Measurements from ENCODE around the gene NAXD. TPM values are rescaled to one million over a fixed set of nuclear protein-coding genes. Genes with fewer than 3 reads are reported as not detected.

The NAXD gene
- total RNA-seq, 2 experiments from 2014 or later, result 17.4 to 17.8 TPM

- Histone ChIP-seq H3K9me3 (ENCODE audit: control insufficient read depth in 1 of 2, insufficient read depth in 1 of 2, low read length in 2 of 2) (no peaks in the 10 kb centered on the region), H3K4me1 (ENCODE audit: insufficient read depth, low read length) (no peaks in the 10 kb centered on the region), H3K4me3 (ENCODE audit: low read length) (no peak overlapping the region), H3K36me3 (ENCODE audit: insufficient read depth, low read length) (no peaks in the 10 kb centered on the region), H3K27me3 (ENCODE audit: control insufficient read depth in 1 of 2, insufficient read depth in 2 of 2, low read length in 2 of 2) (no peaks in the 10 kb centered on the region), H3K27ac (ENCODE audit: low read depth in 1 of 2, low read length in 2 of 2) (no peak overlapping the region)
- Mint-ChIP-seq H3K36me3 (ENCODE audit: low read depth) (no peaks in the 10 kb centered on the region), H3K27ac (no peak overlapping the region), H3K9me3 (no peaks in the 10 kb centered on the region), H3K27me3 (peaks cover 5% of the 10 kb centered on the region), H3K4me1 (ENCODE audit: low read depth) (no peaks in the 10 kb centered on the region), H3K4me3 (no peak overlapping the region)
- DNase-seq (peak in 4 of 14 experiments; percentile 13 to 65 (median 61)), ATAC-seq (ENCODE audit: poor library complexity) (peak; percentile 60)
- ChIA-PET POLR2A (interaction anchor here (1.2 to 1.5 kb wide), 2 partner anchors 23 to 122 kb away, joined by 3 to 4 read pairs; no protein-coding TSS in a partner anchor), CTCF (interaction anchor here (0.7 kb wide), 1 partner anchor 17 kb away, joined by 4 read pairs; no protein-coding TSS in a partner anchor)
- TF ChIP-seq CTCF (IDR thresholded peaks at IDR 0.05), result peak; percentile 58
- intact Hi-C loops (cut with DNase I, micrococcal nuclease), result loop anchor here in 1 of 2 experiments (1.0 to 10.0 kb wide), 2 partner anchors 226 to 461 kb away; no protein-coding TSS in a partner anchor
These were observed 21.8 kb upstream of the NAXD start for GRCh38 chr13:110593430-110594130.

GRCh38 chr13:110597041-110597689 lies 18.2 kb upstream of the NAXD start:
- Mint-ChIP-seq H3K9me3 (no peaks in the 10 kb centered on the region), H3K27me3 (peaks cover 5% of the 10 kb centered on the region), H3K4me3 (no peak overlapping the region), H3K36me3 (ENCODE audit: low read depth) (no peaks in the 10 kb centered on the region), H3K27ac (no peak overlapping the region), H3K4me1 (ENCODE audit: low read depth) (no peaks in the 10 kb centered on the region)
- intact Hi-C loops (cut with DNase I, micrococcal nuclease), result loop anchor here (5.0 to 10.0 kb wide), 2 partner anchors 220 to 458 kb away; no protein-coding TSS in a partner anchor
- ATAC-seq (ENCODE audit: poor library complexity), result no peak
- DNase-seq, result no peak
- no peak overlapping the region for H3K27ac ChIP-seq (ENCODE audit: low read depth in 1 of 2, low read length in 2 of 2)
- TF ChIP-seq CTCF (IDR thresholded peaks at IDR 0.05), result no peak
- H3K4me1 ChIP-seq (ENCODE audit: insufficient read depth, low read length), result no peaks in the 10 kb centered on the region
- peaks cover 0 to 3% of the 10 kb centered on the region in 2 experiments for H3K27me3 ChIP-seq (ENCODE audit: control insufficient read depth in 1 of 2, insufficient read depth in 2 of 2, low read length in 2 of 2)
- no peaks in the 10 kb centered on the region for H3K9me3 ChIP-seq (ENCODE audit: control insufficient read depth in 1 of 2, insufficient read depth in 1 of 2, low read length in 2 of 2)
- POLR2A ChIA-PET, result no interaction called here
- CTCF ChIA-PET, result no interaction called here
- no peaks in the 10 kb centered on the region for H3K36me3 ChIP-seq (ENCODE audit: insufficient read depth, low read length)
- no peak overlapping the region for H3K4me3 ChIP-seq (ENCODE audit: low read length)

GRCh38 chr13:110600261-110600819 lies 15.0 kb upstream of the NAXD start:
- H3K4me3 Mint-ChIP-seq, result no peak overlapping the region
- no peak overlapping the region for H3K27ac ChIP-seq (ENCODE audit: low read depth in 1 of 2, low read length in 2 of 2)
- H3K36me3 ChIP-seq (ENCODE audit: insufficient read depth, low read length), result no peaks in the 10 kb centered on the region
- DNase-seq (no peak), ATAC-seq (ENCODE audit: poor library complexity) (no peak)
- ChIA-PET POLR2A (no interaction called here), CTCF (no interaction called here)
- H3K27me3 ChIP-seq (ENCODE audit: control insufficient read depth in 1 of 2, insufficient read depth in 2 of 2, low read length in 2 of 2), result peaks cover 0 to 3% of the 10 kb centered on the region in 2 experiments
- no peak for TF ChIP-seq CTCF (IDR thresholded peaks at IDR 0.05)
- intact Hi-C loops (cut with DNase I, micrococcal nuclease), result no loop called here
- H3K27ac Mint-ChIP-seq, result no peak overlapping the region
- no peaks in the 10 kb centered on the region for H3K4me1 ChIP-seq (ENCODE audit: insufficient read depth, low read length)
- H3K27me3 Mint-ChIP-seq, result peaks cover 5% of the 10 kb centered on the region
- no peaks in the 10 kb centered on the region for H3K4me1 Mint-ChIP-seq (ENCODE audit: low read depth)
- no peaks in the 10 kb centered on the region for H3K36me3 Mint-ChIP-seq (ENCODE audit: low read depth)
- H3K9me3 Mint-ChIP-seq, result no peaks in the 10 kb centered on the region
- H3K9me3 ChIP-seq (ENCODE audit: control insufficient read depth in 1 of 2, insufficient read depth in 1 of 2, low read length in 2 of 2), result no peaks in the 10 kb centered on the region
- H3K4me3 ChIP-seq (ENCODE audit: low read length), result no peak overlapping the region
